ENCODE data around the gene DIAPH2.

- TF ChIP-seq CTCF (conservative IDR thresholded peaks at IDR 0.05; ENCODE audit: low read length) = no peak
- TF ChIP-seq EZH2phosphoT487 (IDR thresholded peaks at IDR 0.05; ENCODE audit: borderline replicate concordance) = no peak
These were observed 295.1 kb downstream of the DIAPH2 start for GRCh38 chrX:96979766-96980165.
